Measurements from ENCODE around the gene MIS18A.
A peak's percentile ranks its signal among the peaks of the same experiment; 100 is the strongest.
"Not testable (repeated sequence)": the region's sequence is repeated elsewhere in the genome, so short reads cannot be mapped to it uniquely, and the experiment has no call there.

The MIS18A gene

GRCh38 chr21:32278518-32279376 is at the start of gene MIS18A:
MIS18A (minus strand) TSS chr21:32279049; CDS start chr21:32279014, 35 bp downstream.
- DNase-seq = peak; percentile 99

GRCh38 chr21:32328595-32328994 is 49.7 kb upstream of the MIS18A start:
- DNase-seq = no peak

- DNase-seq = no peak
Observed at GRCh38 chr21:32325706-32326105, 46.9 kb upstream of the MIS18A start.

GRCh38 chr21:32322676-32323075 is 43.8 kb upstream of the MIS18A start:
- no peak for DNase-seq

GRCh38 chr21:32322103-32322502 is 43.3 kb upstream of the MIS18A start:
- DNase-seq = no peak

- no peak for DNase-seq
Observed at GRCh38 chr21:32321480-32321879, 42.6 kb upstream of the MIS18A start.

GRCh38 chr21:32320726-32321125 is 41.9 kb upstream of the MIS18A start:
- no peak for DNase-seq

GRCh38 chr21:32320059-32320458 is 41.2 kb upstream of the MIS18A start:
- no peak for DNase-seq

- DNase-seq = no peak
Observed at GRCh38 chr21:32319012-32319411, 40.2 kb upstream of the MIS18A start.

- no peak for DNase-seq
Observed at GRCh38 chr21:32317726-32318125, 38.9 kb upstream of the MIS18A start.

- DNase-seq = no peak
Observed at GRCh38 chr21:32316361-32317215, 37.7 kb upstream of the MIS18A start.

GRCh38 chr21:32315511-32316281 is 36.8 kb upstream of the MIS18A start:
- no peak for DNase-seq

GRCh38 chr21:32314806-32315205 is 36.0 kb upstream of the MIS18A start:
- DNase-seq = no peak

- DNase-seq = no peak
Observed at GRCh38 chr21:32312976-32313375, 34.1 kb upstream of the MIS18A start.

GRCh38 chr21:32312326-32312725 is 33.5 kb upstream of the MIS18A start:
- DNase-seq = no peak

- DNase-seq = no peak
Observed at GRCh38 chr21:32311621-32312020, 32.8 kb upstream of the MIS18A start.

- DNase-seq = not testable (repeated sequence)
Observed at GRCh38 chr21:32310976-32311375, 32.1 kb upstream of the MIS18A start.

- no peak for DNase-seq
Observed at GRCh38 chr21:32309906-32310460, 31.1 kb upstream of the MIS18A start.

- no peak for DNase-seq
Observed at GRCh38 chr21:32308696-32309095, 29.8 kb upstream of the MIS18A start.

- no peak for DNase-seq
Observed at GRCh38 chr21:32307706-32308105, 28.9 kb upstream of the MIS18A start.

GRCh38 chr21:32306021-32306780 is 27.4 kb upstream of the MIS18A start:
- no peak for DNase-seq

GRCh38 chr21:32304998-32305397 is 26.1 kb upstream of the MIS18A start:
- DNase-seq = no peak
